Measurements from ENCODE around the gene DNAJC10.
"Not testable (repeated sequence)": the region's sequence is repeated elsewhere in the genome, so short reads cannot be mapped to it uniquely, and the experiment has no call there.

The DNAJC10 gene

GRCh38 chr2:182717816-182718215, 1.8 kb downstream of the DNAJC10 start:
- H3K27ac ChIP-seq, result peak overlapping the region; percentile 63; the same call in 1 of the 2 replicates
- H3K36me3 ChIP-seq (ENCODE audit: insufficient read depth), result peaks cover 10% of the 10 kb centered on the region; the same call in 1 of the 2 replicates
- H3K4me3 ChIP-seq (IDR thresholded peaks at IDR 0.05; ENCODE audit: insufficient read depth, low read depth, low read length), result no peak overlapping the region
- TF ChIP-seq, protein P1, sequence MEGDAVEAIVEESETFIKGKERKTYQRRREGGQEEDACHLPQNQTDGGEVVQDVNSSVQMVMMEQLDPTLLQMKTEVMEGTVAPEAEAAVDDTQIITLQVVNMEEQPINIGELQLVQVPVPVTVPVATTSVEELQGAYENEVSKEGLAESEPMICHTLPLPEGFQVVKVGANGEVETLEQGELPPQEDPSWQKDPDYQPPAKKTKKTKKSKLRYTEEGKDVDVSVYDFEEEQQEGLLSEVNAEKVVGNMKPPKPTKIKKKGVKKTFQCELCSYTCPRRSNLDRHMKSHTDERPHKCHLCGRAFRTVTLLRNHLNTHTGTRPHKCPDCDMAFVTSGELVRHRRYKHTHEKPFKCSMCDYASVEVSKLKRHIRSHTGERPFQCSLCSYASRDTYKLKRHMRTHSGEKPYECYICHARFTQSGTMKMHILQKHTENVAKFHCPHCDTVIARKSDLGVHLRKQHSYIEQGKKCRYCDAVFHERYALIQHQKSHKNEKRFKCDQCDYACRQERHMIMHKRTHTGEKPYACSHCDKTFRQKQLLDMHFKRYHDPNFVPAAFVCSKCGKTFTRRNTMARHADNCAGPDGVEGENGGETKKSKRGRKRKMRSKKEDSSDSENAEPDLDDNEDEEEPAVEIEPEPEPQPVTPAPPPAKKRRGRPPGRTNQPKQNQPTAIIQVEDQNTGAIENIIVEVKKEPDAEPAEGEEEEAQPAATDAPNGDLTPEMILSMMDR (conservative IDR thresholded peaks at IDR 0.05; ENCODE audit: low read depth, low read length), result no peak
- H3K4me2 ChIP-seq, result peak overlapping the region; percentile 75
- H3K4me1 ChIP-seq (ENCODE audit: low read depth, poor library complexity, severe bottlenecking), result peaks cover 32% of the 10 kb centered on the region
- peaks cover 7% of the 10 kb centered on the region; the same call in 1 of the 2 replicates for H3K79me2 ChIP-seq (ENCODE audit: insufficient read depth, low read depth)
- no peak overlapping the region for H2AFZ ChIP-seq (ENCODE audit: low read depth)
- no peaks in the 10 kb centered on the region for H4K20me1 ChIP-seq (ENCODE audit: insufficient read depth)
- no peak overlapping the region for H3K9ac ChIP-seq
- no peaks in the 10 kb centered on the region for H3K27me3 ChIP-seq (ENCODE audit: insufficient read depth, low read depth)

GRCh38 chr2:182718459-182718858, 2.4 kb downstream of the DNAJC10 start:
- no peaks in the 10 kb centered on the region for H4K20me1 ChIP-seq (ENCODE audit: insufficient read depth)
- H3K4me3 ChIP-seq (IDR thresholded peaks at IDR 0.05; ENCODE audit: insufficient read depth, low read depth, low read length), result no peak overlapping the region
- peak overlapping the region; percentile 12; the same call in 1 of the 2 replicates for H3K4me2 ChIP-seq
- TF ChIP-seq, protein P1 (conservative IDR thresholded peaks at IDR 0.05; ENCODE audit: low read depth, low read length), result no peak
- H3K27me3 ChIP-seq (ENCODE audit: insufficient read depth, low read depth), result no peaks in the 10 kb centered on the region
- peaks cover 10% of the 10 kb centered on the region; the same call in 1 of the 2 replicates for H3K36me3 ChIP-seq (ENCODE audit: insufficient read depth)
- H3K4me1 ChIP-seq (ENCODE audit: low read depth, poor library complexity, severe bottlenecking), result peaks cover 32% of the 10 kb centered on the region
- H3K79me2 ChIP-seq (ENCODE audit: insufficient read depth, low read depth), result peaks cover 7% of the 10 kb centered on the region; the same call in 1 of the 2 replicates
- H3K27ac ChIP-seq, result no peak overlapping the region
- no peak overlapping the region for H2AFZ ChIP-seq (ENCODE audit: low read depth)
- no peak overlapping the region for H3K9ac ChIP-seq

- H3K4me3 ChIP-seq (IDR thresholded peaks at IDR 0.05; ENCODE audit: insufficient read depth, low read depth, low read length); H4K20me1 ChIP-seq (ENCODE audit: insufficient read depth); H3K79me2 ChIP-seq (ENCODE audit: insufficient read depth, low read depth); H3K36me3 ChIP-seq (ENCODE audit: insufficient read depth); H3K27ac ChIP-seq; H3K9ac ChIP-seq; H3K4me2 ChIP-seq; H3K27me3 ChIP-seq (ENCODE audit: insufficient read depth, low read depth); H2AFZ ChIP-seq (ENCODE audit: low read depth): not testable (repeated sequence)
- H3K4me1 ChIP-seq (ENCODE audit: low read depth, poor library complexity, severe bottlenecking), result peaks cover 32% of the 10 kb centered on the region
These were observed 3.1 kb downstream of the DNAJC10 start for GRCh38 chr2:182719116-182719515.

GRCh38 chr2:182724656-182725055, 8.6 kb downstream of the DNAJC10 start:
- no peaks in the 10 kb centered on the region; the same call in 1 of the 2 replicates for H3K79me2 ChIP-seq (ENCODE audit: insufficient read depth, low read depth)
- H3K4me2 ChIP-seq, result no peak overlapping the region
- no peak overlapping the region for H3K27ac ChIP-seq
- H3K4me3 ChIP-seq (IDR thresholded peaks at IDR 0.05; ENCODE audit: insufficient read depth, low read depth, low read length), result no peak overlapping the region
- no peaks in the 10 kb centered on the region for H3K4me1 ChIP-seq (ENCODE audit: low read depth, poor library complexity, severe bottlenecking)
- TF ChIP-seq, protein P1 (conservative IDR thresholded peaks at IDR 0.05; ENCODE audit: low read depth, low read length), result no peak
- no peaks in the 10 kb centered on the region for H3K27me3 ChIP-seq (ENCODE audit: insufficient read depth, low read depth)
- no peaks in the 10 kb centered on the region for H4K20me1 ChIP-seq (ENCODE audit: insufficient read depth)
- H3K36me3 ChIP-seq (ENCODE audit: insufficient read depth), result peaks cover 10% of the 10 kb centered on the region; the same call in 1 of the 2 replicates
- no peak overlapping the region for H3K9ac ChIP-seq
- H2AFZ ChIP-seq (ENCODE audit: low read depth), result no peak overlapping the region

GRCh38 chr2:182726473-182726872, 10.4 kb downstream of the DNAJC10 start:
- no peak overlapping the region for H3K4me2 ChIP-seq
- no peaks in the 10 kb centered on the region for H3K4me1 ChIP-seq (ENCODE audit: low read depth, poor library complexity, severe bottlenecking)
- no peak overlapping the region for H3K27ac ChIP-seq
- no peaks in the 10 kb centered on the region for H3K27me3 ChIP-seq (ENCODE audit: insufficient read depth, low read depth)
- H3K79me2 ChIP-seq (ENCODE audit: insufficient read depth, low read depth), result no peaks in the 10 kb centered on the region
- TF ChIP-seq, protein P1 (conservative IDR thresholded peaks at IDR 0.05; ENCODE audit: low read depth, low read length), result no peak
- no peak overlapping the region for H3K9ac ChIP-seq
- peaks cover 5% of the 10 kb centered on the region; the same call in 1 of the 2 replicates for H3K36me3 ChIP-seq (ENCODE audit: insufficient read depth)
- no peak overlapping the region for H3K4me3 ChIP-seq (IDR thresholded peaks at IDR 0.05; ENCODE audit: insufficient read depth, low read depth, low read length)
- H2AFZ ChIP-seq (ENCODE audit: low read depth), result no peak overlapping the region
- H4K20me1 ChIP-seq (ENCODE audit: insufficient read depth), result no peaks in the 10 kb centered on the region

Measured in KMS-11 (cell line).